ENCODE data around the gene TPT1. TPM values are rescaled to one million over a fixed set of nuclear protein-coding genes. Genes with fewer than 3 reads are reported as not detected.

Gene TPT1
- total and polyA plus RNA-seq, 3 experiments from 2014 or later, result 2,788 to 3,378 (median 3,313) TPM

Other genes with a start within 250 kb of the TPT1 start
- gene GTF2F2, start 220.7 kb downstream of the TPT1 start, total RNA-seq, result 10 to 100 TPM; 27.9 to 29.3 TPM
- gene GTF2F2, start 220.7 kb downstream of the TPT1 start, polyA plus RNA-seq, result 10.4 TPM
- not detected for gene KCTD4, start 140.1 kb downstream of the TPT1 start, total RNA-seq
- gene KCTD4, start 140.1 kb downstream of the TPT1 start, polyA plus RNA-seq, result not detected
- gene SLC25A30, start 77.2 kb upstream of the TPT1 start, total RNA-seq, result 10 to 100 TPM; 27.2 to 29.8 TPM
- gene SLC25A30, start 77.2 kb upstream of the TPT1 start, polyA plus RNA-seq, result 1.7 TPM
- 10 to 100 TPM; 19.3 to 20.2 TPM for gene COG3, start 123.8 kb upstream of the TPT1 start, total RNA-seq
- 31.7 TPM for gene COG3, start 123.8 kb upstream of the TPT1 start, polyA plus RNA-seq